Measurements from ENCODE around the gene HIVEP1.

The HIVEP1 gene

GRCh38 chr6:12189150-12189549, 177.0 kb downstream of the HIVEP1 start:
- no peak for DNase-seq (ENCODE audit: low read depth in 2 of 2)

DNA sequence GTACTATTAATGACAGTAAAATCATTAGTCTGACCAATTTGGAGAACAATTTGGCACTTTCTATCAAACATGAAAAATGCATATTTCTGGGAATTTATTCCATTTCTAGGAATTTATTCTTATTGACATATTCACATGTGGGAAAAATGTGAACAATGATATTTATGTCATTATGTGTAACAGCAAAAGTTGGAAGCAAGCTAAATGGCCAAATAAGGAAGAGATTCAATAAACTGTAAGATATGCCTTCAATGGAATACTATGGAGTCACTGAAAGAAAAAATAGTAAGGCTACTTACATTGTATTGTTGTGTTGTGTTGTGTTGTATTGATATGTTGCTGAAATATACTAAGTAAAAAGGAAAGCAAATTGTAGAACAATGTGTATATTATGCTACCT, 177.5 kb downstream of the HIVEP1 start:
- no peak for DNase-seq (ENCODE audit: low read depth in 2 of 2)

DNA sequence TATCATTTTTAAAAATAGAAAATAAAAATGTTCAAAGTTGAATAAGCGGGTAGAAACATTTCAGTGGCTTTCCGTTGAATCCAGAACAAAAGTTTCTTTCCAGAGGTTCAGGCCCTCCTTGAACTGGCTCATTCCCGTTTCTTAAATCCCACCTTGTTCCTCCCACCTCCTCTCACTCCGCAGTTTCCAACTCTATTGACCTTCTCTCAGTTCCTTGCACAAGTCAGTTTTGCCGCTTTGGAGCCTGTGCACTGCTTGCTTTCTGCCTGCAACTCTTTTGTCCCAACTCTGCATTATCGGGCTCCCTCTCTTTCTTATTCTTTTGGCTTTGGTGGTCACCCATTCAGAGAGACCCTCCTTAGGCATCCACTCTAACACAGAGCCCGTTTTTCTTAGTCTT, 178.1 kb downstream of the HIVEP1 start:
- no peak for DNase-seq (ENCODE audit: low read depth in 2 of 2)

GRCh38 chr6:12196326-12196936, 184.3 kb downstream of the HIVEP1 start:
- no peak for DNase-seq (ENCODE audit: low read depth in 2 of 2)

GRCh38 chr6:12198851-12199250, 186.7 kb downstream of the HIVEP1 start:
- DNase-seq (ENCODE audit: low read depth in 2 of 2) = no peak

DNA sequence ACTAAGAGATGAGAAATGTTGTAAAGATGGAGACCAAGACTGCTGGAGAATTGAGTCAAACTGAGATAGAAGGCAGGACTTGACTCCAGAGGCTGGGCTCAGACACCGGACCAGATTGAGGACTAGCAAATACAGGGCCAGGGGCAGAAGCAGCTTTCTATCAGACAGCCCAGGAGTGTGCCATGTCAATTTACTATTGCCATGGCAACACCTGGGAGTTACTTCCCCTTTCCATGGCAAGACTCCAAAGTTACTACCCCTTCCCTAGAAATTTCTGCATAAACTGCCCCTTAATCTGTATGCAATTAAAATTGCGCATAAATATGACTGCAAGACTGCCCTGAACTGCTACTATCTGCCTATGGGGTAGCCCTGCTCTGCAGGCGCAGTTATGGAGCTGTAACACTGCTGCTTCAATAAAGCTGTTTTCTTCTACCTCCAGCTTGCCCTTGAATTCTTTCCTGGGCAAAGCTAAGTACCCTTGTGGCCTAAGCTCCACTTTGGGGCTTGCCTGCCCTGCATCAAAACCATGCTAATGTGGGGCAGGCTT, 188.0 kb downstream of the HIVEP1 start:
- no peak for DNase-seq (ENCODE audit: low read depth in 2 of 2)

DNA sequence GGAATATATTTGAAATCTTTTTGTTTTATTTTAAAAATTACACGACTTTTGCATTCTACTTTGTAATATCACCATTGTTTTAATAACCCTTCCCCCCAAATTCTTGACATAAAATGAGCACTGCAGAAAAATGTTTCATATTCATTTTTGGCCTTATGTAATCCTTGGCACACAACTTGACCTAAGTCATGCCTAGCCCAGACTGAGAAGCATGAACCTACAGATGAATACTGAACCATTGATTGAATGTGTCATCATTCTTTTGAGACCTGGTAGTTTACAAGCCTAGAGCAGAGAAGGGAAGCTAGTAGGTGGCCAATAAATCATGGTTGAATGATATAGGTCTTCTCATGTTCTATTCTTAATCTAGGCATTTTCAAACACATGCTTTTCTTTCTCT, 188.6 kb downstream of the HIVEP1 start:
- DNase-seq (ENCODE audit: low read depth in 2 of 2) = no peak

- DNase-seq (ENCODE audit: low read depth in 2 of 2) = no peak
Observed at GRCh38 chr6:12203001-12203400, 190.9 kb downstream of the HIVEP1 start.

GRCh38 chr6:12208190-12208589, 196.1 kb downstream of the HIVEP1 start:
- no peak for DNase-seq (ENCODE audit: low read depth in 2 of 2)

- no peak for DNase-seq (ENCODE audit: low read depth in 2 of 2)
Observed at GRCh38 chr6:12208673-12209072, 196.6 kb downstream of the HIVEP1 start.

Data from stimulated activated CD4-positive, alpha-beta T cell treated with anti-CD3 and anti-CD28 coated beads, Interleukin-1b, Interleukin-23, amount 100 ng/mL, for 4 hours (primary cell).